Activated CD4-positive, alpha-beta T cell treated with anti-CD3 and anti-CD28 coated beads for 36 hours (primary cell): ENCODE data around the gene KCNIP4. TPM values are rescaled to one million over a fixed set of nuclear protein-coding genes. Genes with fewer than 3 reads are reported as not detected.

ENCODE experiments used
- ATAC-seq: fragments of 200-7000 bp; cut with Tn5 transposase; one replicate; pipeline ENCODE4 v1.10.0; 2021; ENCODE audit warnings: mild to moderate bottlenecking, moderate library complexity
- CTCF ChIA-PET: fragments of 350-600 bp; sonication (Branson Sonifier 250); formaldehyde crosslinking; loops from one replicate; lab custom pipeline; 2021; ENCODE audit warnings: antibody characterized with exemption; lab: Charles Lee
- POLR2A ChIA-PET: fragments of 350-600 bp; sonication (Branson Sonifier 250); formaldehyde crosslinking; loops from one replicate; lab custom pipeline; 2021; ENCODE audit warnings: antibody characterized with exemption, inconsistent platforms; lab: Charles Lee
- DNase-seq: peaks from one replicate; pipeline ENCODE4 v3.0.0-alpha.2; 2020
- H3K27ac Mint-ChIP-seq: one replicate; pipeline ENCODE4 v1.8.0; 2021; ENCODE audit warnings: mixed read lengths
- H3K27me3 Mint-ChIP-seq: one replicate; pipeline ENCODE4 v1.8.0; 2021; ENCODE audit warnings: mixed read lengths
- H3K36me3 Mint-ChIP-seq: one replicate; pipeline ENCODE4 v1.8.0; 2021; ENCODE audit warnings: low read depth, mixed read lengths
- H3K4me1 Mint-ChIP-seq: one replicate; pipeline ENCODE4 v1.8.0; 2021; ENCODE audit warnings: mixed read lengths
- H3K4me3 Mint-ChIP-seq: one replicate; pipeline ENCODE4 v1.8.0; 2021; ENCODE audit warnings: mild to moderate bottlenecking, moderate library complexity, mixed read lengths
- H3K9me3 Mint-ChIP-seq: one replicate; pipeline ENCODE4 v1.8.0; 2021; ENCODE audit warnings: low read depth, mixed read lengths
- intact Hi-C, 2 experiments: fragments of 100-400 bp; cut with DNase I in 1 of 2; cut with micrococcal nuclease in 1 of 2; formaldehyde crosslinking; loops; one replicate each; pipeline versions ENCODE4 v1.14.2 to v1.15.1; 2022 to 2024; cut with DNase I, micrococcal nuclease
- total RNA-seq, 2 experiments: library from RNA; stranded (reverse); gene quantifications; one replicate each; pipeline ENCODE4 v1.2.3, GENCODE V29; 2021

KCNIP4 gene
- total RNA-seq, 2 experiments from 2014 or later = not detected

DNA sequence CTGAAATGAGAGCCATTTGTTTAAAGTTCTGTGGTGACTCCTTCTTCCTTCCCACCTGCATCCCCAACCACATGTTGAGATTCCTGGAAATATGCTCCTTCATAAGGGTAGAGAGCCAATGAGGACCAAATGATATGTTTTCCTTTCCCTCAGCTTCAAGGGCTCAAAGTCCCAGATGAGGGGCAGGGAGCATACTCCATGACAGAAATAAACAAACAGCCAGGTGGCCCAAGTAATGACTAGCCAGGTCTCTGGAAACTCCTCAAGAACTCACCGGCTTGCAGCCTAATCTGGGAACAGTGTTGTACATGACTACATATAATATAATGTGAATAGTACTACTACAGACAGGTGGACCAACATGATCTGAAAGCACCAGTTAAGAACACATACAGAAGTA, 856.0 kb downstream of the KCNIP4 start:
- ChIA-PET POLR2A (no interaction called here), CTCF (no interaction called here)
- intact Hi-C loops = no loop called here
- Mint-ChIP-seq H3K4me1 (no peaks in the 10 kb centered on the region), H3K36me3 (no peaks in the 10 kb centered on the region), H3K4me3 (no peak overlapping the region), H3K27me3 (no peaks in the 10 kb centered on the region), H3K27ac (no peak overlapping the region), H3K9me3 (peaks cover 13% of the 10 kb centered on the region)
- DNase-seq (no peak), ATAC-seq (no peak)

DNA sequence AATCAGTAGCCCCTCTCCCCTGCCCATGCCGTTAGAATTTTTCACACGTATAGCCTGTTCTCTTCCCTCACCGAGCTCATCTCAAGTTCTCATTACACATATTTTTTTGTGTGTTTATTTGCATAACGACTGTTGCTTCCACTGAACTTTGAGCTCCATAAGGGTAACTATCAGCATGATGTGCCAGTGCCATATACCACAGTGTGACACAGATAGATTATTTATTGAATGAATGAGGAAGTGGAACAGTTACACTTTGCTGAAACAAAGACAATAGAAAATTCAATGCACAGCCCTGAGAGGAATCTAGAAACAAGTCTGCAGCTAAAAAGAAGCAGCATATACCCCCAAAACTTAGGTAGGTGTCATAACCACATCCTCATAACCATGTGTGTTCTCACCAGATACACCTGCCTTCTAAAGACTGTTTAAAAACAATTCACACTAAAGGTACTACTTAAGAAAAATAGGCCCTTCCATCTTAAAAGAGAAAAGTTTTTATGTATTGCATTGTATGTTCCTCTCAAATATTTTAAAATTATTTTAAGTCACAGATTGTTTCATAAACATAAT, 858.4 kb downstream of the KCNIP4 start:
- Mint-ChIP-seq H3K4me3 (no peak overlapping the region), H3K27ac (no peak overlapping the region), H3K9me3 (peaks cover 12% of the 10 kb centered on the region), H3K27me3 (no peaks in the 10 kb centered on the region), H3K4me1 (no peaks in the 10 kb centered on the region), H3K36me3 (no peaks in the 10 kb centered on the region)
- ChIA-PET POLR2A (no interaction called here), CTCF (no interaction called here)
- ATAC-seq = no peak
- intact Hi-C loops = no loop called here
- DNase-seq = no peak

DNA sequence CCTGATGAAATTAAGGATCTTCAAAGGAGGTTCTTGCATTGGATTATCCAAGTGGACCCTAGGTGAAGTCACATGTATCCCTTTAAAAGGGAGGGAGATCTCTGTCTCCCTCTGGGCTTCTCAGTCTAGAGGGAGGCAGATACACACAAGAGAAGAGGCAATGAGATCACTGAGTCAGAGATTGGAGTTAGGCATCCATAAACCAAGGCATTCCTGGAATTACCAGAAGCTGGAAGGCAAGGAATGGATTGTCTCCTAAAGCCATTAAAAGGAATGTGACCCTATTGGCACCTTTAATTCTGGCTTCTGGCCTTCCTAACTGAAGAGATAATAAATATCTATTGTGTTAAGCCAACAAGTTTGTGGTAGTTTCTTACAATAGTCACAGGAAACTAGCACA, 865.2 kb downstream of the KCNIP4 start:
- CTCF ChIA-PET = no interaction called here
- intact Hi-C loops = no loop called here
- H3K9me3 Mint-ChIP-seq = peaks cover 7% of the 10 kb centered on the region
- H3K27me3 Mint-ChIP-seq = no peaks in the 10 kb centered on the region
- no peak overlapping the region for H3K4me3 Mint-ChIP-seq
- ATAC-seq = no peak
- no peak overlapping the region for H3K27ac Mint-ChIP-seq
- no peak for DNase-seq
- POLR2A ChIA-PET = no interaction called here
- no peaks in the 10 kb centered on the region for H3K4me1 Mint-ChIP-seq
- no peaks in the 10 kb centered on the region for H3K36me3 Mint-ChIP-seq

DNA sequence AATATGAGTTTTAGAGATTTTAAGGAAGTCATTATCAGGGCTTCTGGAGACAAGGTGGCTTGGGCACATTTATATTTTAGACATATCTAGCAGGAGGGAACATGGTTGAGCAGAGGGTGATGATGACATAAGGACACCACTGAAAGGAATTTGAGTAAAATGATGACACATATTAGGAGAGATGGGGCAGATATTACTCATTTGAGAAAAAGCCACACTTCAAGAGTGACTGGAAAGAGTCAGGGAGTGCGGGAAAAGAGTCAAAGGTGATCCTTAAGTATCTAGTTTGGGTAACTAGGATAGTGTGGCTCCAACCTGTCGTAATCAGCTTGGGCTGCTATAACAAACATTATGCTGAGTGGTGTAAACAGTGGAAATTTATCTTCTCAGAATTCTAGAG, 870.6 kb downstream of the KCNIP4 start:
- POLR2A ChIA-PET = no interaction called here
- DNase-seq (no peak), ATAC-seq (no peak)
- no peak overlapping the region for H3K4me3 Mint-ChIP-seq
- no peaks in the 10 kb centered on the region for H3K4me1 Mint-ChIP-seq
- CTCF ChIA-PET = no interaction called here
- H3K36me3 Mint-ChIP-seq = no peaks in the 10 kb centered on the region
- H3K9me3 Mint-ChIP-seq = peaks cover 2% of the 10 kb centered on the region
- intact Hi-C loops = no loop called here
- H3K27me3 Mint-ChIP-seq = no peaks in the 10 kb centered on the region
- no peak overlapping the region for H3K27ac Mint-ChIP-seq

DNA sequence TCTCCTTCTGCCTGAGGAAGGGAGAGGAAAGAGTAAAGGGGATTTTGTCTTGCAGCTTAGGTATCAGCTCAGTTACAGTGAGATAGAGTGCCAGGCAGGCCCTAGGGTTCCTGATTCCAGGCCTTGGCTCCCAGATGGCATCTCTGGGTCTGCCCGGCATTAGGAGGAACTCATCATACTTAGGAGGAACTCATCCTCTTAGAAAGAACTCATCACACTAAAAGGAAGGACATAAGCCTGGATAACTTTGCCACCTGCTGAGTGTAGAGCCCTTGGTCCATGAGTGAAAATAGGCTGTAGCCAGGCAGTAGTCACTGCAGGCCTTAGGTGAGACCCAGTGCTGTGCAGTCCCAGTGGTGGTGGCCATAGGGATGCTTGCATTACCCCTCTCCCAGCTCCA, 881.2 kb downstream of the KCNIP4 start:
- no peak overlapping the region for H3K27ac Mint-ChIP-seq
- H3K4me3 Mint-ChIP-seq = no peak overlapping the region
- no peak for DNase-seq
- intact Hi-C loops = no loop called here
- CTCF ChIA-PET = no interaction called here
- no peaks in the 10 kb centered on the region for H3K36me3 Mint-ChIP-seq
- H3K9me3 Mint-ChIP-seq = peaks cover 13% of the 10 kb centered on the region
- H3K27me3 Mint-ChIP-seq = no peaks in the 10 kb centered on the region
- POLR2A ChIA-PET = no interaction called here
- ATAC-seq = no peak
- no peaks in the 10 kb centered on the region for H3K4me1 Mint-ChIP-seq

DNA sequence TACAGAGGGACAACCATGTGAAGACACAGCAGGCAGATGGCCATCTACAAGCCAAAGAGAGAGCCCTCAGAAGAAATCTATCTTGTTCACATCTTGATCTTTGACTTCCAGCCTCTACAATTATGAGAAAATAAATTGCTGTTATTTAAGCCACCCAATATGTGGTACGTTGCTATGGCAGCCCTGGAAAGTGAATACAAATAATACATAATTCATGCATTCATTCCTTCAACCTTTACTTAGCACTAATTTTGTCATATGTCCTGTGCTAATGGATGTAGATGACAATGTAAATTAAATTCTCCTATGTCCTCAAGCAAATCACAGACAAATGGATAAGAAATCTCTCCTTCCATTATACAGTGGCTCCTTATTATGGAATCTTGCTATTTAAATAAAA, 886.7 kb downstream of the KCNIP4 start:
- peaks cover 12% of the 10 kb centered on the region for H3K9me3 Mint-ChIP-seq
- no peak for DNase-seq
- no peak overlapping the region for H3K4me3 Mint-ChIP-seq
- ChIA-PET POLR2A (no interaction called here), CTCF (no interaction called here)
- H3K27ac Mint-ChIP-seq = no peak overlapping the region
- no peaks in the 10 kb centered on the region for H3K4me1 Mint-ChIP-seq
- intact Hi-C loops = no loop called here
- no peaks in the 10 kb centered on the region for H3K27me3 Mint-ChIP-seq
- no peaks in the 10 kb centered on the region for H3K36me3 Mint-ChIP-seq
- no peak for ATAC-seq

DNA sequence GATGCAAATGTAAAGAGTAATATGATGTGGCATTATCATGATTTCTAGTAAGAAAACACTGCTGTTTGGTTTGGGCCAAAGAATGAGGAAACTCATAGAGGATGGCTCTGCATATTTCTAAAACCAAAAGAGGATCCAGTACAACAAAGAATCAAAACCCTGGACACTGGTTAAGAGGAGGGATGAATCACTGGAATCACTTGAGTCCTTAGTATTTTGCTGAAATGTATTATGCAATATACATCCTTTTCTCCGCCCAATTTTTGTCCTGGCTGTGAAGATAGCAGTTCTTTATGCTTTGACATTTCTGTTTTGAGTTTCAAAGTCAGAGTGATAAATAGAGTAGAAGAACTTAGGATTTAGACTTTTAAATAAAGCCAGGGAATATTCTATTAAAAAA, 902.4 kb downstream of the KCNIP4 start:
- DNase-seq = no peak
- H3K4me1 Mint-ChIP-seq = no peaks in the 10 kb centered on the region
- intact Hi-C loops = no loop called here
- H3K27me3 Mint-ChIP-seq = peaks cover 1% of the 10 kb centered on the region
- H3K27ac Mint-ChIP-seq = no peak overlapping the region
- H3K4me3 Mint-ChIP-seq = no peak overlapping the region
- no peak for ATAC-seq
- CTCF ChIA-PET = interaction anchor here (0.7 kb wide), 1 partner anchor 14 kb away, joined by 4 read pairs; no protein-coding TSS in a partner anchor
- H3K9me3 Mint-ChIP-seq = peaks cover 4% of the 10 kb centered on the region
- no peaks in the 10 kb centered on the region for H3K36me3 Mint-ChIP-seq
- POLR2A ChIA-PET = no interaction called here

DNA sequence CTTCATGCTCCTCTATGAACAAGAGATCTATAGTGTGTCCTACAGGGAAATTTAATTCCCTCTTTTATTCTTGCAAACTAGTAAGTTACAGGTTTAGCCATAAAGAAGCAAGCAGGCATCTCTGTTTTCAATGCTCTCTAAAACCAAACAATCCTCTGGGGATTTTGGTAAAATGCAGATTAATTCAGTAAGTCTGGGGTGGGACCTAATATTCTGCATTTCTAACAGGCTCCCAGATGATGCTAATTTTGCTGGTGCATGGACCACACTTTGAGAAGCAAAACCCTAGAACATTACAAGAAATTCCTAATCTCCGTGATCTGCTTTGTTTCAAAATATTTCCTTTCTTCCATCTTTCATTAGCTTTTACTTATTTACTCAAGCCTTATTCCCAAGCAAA, 903.5 kb downstream of the KCNIP4 start:
- DNase-seq (no peak), ATAC-seq (no peak)
- Mint-ChIP-seq H3K9me3 (peaks cover 4% of the 10 kb centered on the region), H3K4me1 (no peaks in the 10 kb centered on the region), H3K36me3 (no peaks in the 10 kb centered on the region), H3K27ac (no peak overlapping the region), H3K27me3 (peaks cover 1% of the 10 kb centered on the region), H3K4me3 (no peak overlapping the region)
- ChIA-PET POLR2A (no interaction called here), CTCF (no interaction called here)
- intact Hi-C loops = no loop called here

DNA sequence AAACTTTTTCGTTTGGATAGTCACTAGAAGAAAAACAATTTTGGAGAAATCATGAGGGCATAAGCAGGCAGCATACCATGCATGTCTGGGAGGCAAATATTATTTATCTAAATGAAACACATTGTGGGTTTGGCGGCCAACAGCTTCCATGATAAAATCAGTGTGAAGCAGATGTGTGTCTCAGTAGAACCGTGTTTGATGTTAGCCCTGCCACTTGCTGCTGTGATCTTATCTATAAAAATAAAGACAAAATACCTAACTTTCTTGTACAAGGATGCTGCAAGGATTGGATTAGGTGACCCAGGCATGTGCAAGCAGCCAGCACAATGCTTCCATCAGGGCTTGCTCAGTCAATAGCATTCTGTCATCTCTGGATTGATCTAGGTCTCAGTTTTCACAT, 906.9 kb downstream of the KCNIP4 start:
- H3K4me3 Mint-ChIP-seq = no peak overlapping the region
- POLR2A ChIA-PET = no interaction called here
- CTCF ChIA-PET = no interaction called here
- no peak for DNase-seq
- no peaks in the 10 kb centered on the region for H3K4me1 Mint-ChIP-seq
- H3K27ac Mint-ChIP-seq = no peak overlapping the region
- intact Hi-C loops = no loop called here
- no peak for ATAC-seq
- no peaks in the 10 kb centered on the region for H3K9me3 Mint-ChIP-seq
- H3K36me3 Mint-ChIP-seq = no peaks in the 10 kb centered on the region
- H3K27me3 Mint-ChIP-seq = no peaks in the 10 kb centered on the region

DNA sequence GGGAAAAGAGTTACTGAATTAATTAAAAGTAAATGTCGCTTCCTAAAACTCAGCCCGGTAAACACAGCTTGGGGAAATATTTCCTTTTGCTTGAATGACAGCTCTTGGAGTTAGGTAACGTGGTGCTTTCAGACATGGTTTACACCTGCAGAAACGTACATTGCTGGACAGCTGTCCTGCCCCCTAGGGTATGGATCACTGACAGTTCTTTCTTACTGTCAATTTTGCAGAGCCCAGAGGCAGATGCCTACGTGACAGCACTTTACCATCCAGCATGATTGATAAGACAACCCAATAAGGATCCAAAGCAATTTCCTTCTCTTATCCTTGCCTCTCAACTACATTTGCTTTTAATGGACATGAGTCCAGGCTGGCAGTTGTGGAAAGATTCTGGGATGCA, 913.8 kb downstream of the KCNIP4 start:
- H3K4me3 Mint-ChIP-seq = no peak overlapping the region
- POLR2A ChIA-PET = no interaction called here
- intact Hi-C loops = no loop called here

DNA sequence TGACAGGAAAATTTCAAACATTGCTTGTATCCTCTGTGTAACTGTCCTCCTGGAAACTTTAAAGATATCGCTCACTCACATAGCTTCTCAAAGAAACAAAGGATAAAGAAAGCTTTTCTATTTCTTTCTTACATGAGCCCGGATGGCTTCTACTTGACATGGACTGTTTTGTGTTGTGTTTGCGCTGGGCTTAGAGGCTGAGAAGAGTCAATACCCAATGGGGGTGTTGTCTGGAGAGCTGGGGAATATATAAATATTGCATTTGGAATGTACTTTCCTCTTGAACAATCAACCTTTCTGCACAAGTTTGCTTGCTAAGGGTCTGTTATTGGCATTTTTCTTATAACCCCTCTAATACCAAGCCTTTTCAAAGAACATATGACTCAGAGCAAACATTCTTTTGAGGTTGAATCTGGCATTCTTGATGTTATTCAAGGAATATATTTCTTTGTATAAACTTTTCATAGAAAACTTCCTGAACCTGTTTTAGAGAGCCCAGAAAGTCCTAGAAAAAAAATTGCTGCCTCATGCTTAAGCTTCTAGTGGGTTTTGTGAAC, 916.4 kb downstream of the KCNIP4 start:
- no peaks in the 10 kb centered on the region for H3K36me3 Mint-ChIP-seq
- no peak for DNase-seq
- CTCF ChIA-PET = interaction anchor here (0.6 to 1.6 kb wide), 3 partner anchors 14 to 259 kb away, joined by 3 to 4 read pairs (median 3); no protein-coding TSS in a partner anchor
- intact Hi-C loops = no loop called here
- peaks cover 8% of the 10 kb centered on the region for H3K9me3 Mint-ChIP-seq
- POLR2A ChIA-PET = no interaction called here
- no peak overlapping the region for H3K27ac Mint-ChIP-seq
- no peaks in the 10 kb centered on the region for H3K27me3 Mint-ChIP-seq
- H3K4me1 Mint-ChIP-seq = no peaks in the 10 kb centered on the region
- ATAC-seq = no peak
- no peak overlapping the region for H3K4me3 Mint-ChIP-seq

More for the DNA sequence above, 913.8 kb downstream of the KCNIP4 start:
- Mint-ChIP-seq H3K36me3 (no peaks in the 10 kb centered on the region), H3K9me3 (peaks cover 8% of the 10 kb centered on the region), H3K4me1 (no peaks in the 10 kb centered on the region), H3K27ac (no peak overlapping the region), H3K27me3 (no peaks in the 10 kb centered on the region)
- CTCF ChIA-PET = no interaction called here
- no peak for DNase-seq
- ATAC-seq = no peak

DNA sequence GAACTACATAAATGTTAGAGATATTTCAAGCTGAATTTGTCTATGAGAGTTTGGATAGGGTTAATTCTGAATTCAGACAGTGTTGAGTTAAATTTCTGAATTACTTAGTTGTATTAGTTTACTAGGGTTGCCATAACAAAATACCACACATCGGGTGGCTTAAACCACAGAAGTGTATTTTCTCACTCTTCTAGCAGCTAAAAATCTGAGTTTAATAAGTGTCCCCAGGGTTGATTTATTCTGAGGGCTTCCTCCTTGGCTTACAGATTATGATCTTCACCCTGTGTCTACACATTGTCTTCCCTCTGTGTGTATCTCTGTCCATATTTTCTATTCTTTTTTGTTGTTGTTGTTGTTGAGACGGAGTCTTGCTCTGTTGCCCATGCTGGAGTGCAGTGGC, 929.8 kb downstream of the KCNIP4 start:
- DNase-seq = no peak
- Mint-ChIP-seq H3K27ac (no peak overlapping the region), H3K36me3 (no peaks in the 10 kb centered on the region), H3K4me1 (no peaks in the 10 kb centered on the region), H3K27me3 (no peaks in the 10 kb centered on the region), H3K9me3 (peaks cover 8% of the 10 kb centered on the region), H3K4me3 (no peak overlapping the region)
- intact Hi-C loops = no loop called here
- POLR2A ChIA-PET = no interaction called here
- CTCF ChIA-PET = no interaction called here
- ATAC-seq = no peak
